Measurements from ENCODE around the gene TGM3.

TGM3 gene

DNA sequence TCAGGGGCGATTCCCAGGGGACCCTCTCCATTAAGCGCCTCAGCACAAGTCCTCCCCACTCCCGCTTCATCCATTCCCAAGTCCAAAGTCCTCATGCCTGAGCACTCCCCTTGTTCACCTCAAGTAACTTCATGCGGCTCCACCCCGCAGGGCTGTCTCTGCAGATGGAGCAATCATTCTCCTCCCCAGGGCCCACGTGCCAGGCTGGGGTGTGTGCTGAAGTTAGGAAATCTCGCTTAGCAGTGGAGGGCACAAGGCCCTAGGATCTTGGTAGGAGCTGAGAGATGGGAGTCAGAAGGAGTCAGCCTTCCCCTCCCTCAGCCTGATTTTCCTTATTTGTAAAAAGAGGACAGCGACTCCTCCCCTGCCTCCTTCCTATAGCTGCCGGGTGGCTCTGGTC lies 3.5 kb downstream of the TGM3 start:
- Histone ChIP-seq H3K4me3 (ENCODE audit: low read depth in 1 of 2, low read length in 2 of 2) (no peak overlapping the region), H3K36me3 (ENCODE audit: insufficient read depth, low read length) (no peaks in the 10 kb centered on the region), H3K27me3 (ENCODE audit: control insufficient read depth in 1 of 2, insufficient read depth in 2 of 2, low read length in 2 of 2) (no peaks in the 10 kb centered on the region), H3K4me1 (ENCODE audit: insufficient read depth, low read length) (no peaks in the 10 kb centered on the region), H3K9ac (ENCODE audit: low read length) (no peak overlapping the region), H3K9me3 (ENCODE audit: low read length) (no peaks in the 10 kb centered on the region), H3K27ac (ENCODE audit: low read depth, low read length) (no peak overlapping the region)

DNA sequence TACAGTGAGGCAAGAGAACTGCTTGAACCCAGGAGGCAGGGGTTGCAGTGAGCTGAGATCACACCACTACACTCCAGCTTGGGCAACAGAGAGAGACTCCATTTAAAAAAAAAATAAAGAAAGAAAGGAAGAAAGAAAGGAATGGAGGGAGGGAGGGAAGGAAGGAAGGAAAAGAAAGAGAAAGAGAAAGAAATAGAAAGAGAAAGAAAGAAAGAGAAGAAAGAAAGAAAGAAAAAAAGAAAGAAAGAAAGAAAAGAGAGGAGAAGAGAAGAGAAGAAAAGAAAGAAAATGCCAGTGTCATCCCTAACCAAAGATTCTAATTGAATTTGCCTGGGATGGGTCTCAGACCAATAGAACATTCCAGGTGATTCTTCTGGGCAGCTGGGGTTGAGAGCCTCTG lies 4.2 kb downstream of the TGM3 start:
- H3K4me1 ChIP-seq (ENCODE audit: insufficient read depth, low read length): no peaks in the 10 kb centered on the region
- no peaks in the 10 kb centered on the region for H3K36me3 ChIP-seq (ENCODE audit: insufficient read depth, low read length)
- no peak overlapping the region for H3K9ac ChIP-seq (ENCODE audit: low read length)
- no peak overlapping the region for H3K4me3 ChIP-seq (ENCODE audit: low read depth in 1 of 2, low read length in 2 of 2)
- no peaks in the 10 kb centered on the region for H3K9me3 ChIP-seq (ENCODE audit: low read length)
- no peak overlapping the region for H3K27ac ChIP-seq (ENCODE audit: low read depth, low read length)
- H3K27me3 ChIP-seq (ENCODE audit: control insufficient read depth in 1 of 2, insufficient read depth in 2 of 2, low read length in 2 of 2): no peaks in the 10 kb centered on the region

DNA sequence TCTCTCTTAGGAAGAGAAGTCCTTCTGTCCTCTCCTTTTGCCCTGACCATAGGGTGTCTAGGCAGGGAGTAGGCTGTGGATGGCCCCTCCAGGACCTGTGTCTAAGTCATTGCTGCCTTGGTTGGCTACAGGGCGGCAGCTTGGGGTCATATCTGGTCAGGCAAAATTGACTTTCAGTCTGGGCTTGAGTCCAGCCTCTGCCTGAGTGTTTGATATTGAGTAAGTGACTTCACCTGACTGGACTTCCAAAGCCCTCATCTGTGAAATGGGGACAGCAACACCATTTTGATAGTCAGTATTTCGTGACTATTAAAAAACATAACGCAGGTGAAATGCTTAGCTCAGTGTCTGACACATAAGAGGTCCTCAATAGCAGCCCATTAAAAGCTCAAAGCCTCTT lies 4.6 kb downstream of the TGM3 start:
- Histone ChIP-seq H3K27me3 (ENCODE audit: control insufficient read depth in 1 of 2, insufficient read depth in 2 of 2, low read length in 2 of 2) (no peaks in the 10 kb centered on the region), H3K36me3 (ENCODE audit: insufficient read depth, low read length) (no peaks in the 10 kb centered on the region), H3K4me3 (ENCODE audit: low read depth in 1 of 2, low read length in 2 of 2) (no peak overlapping the region), H3K9me3 (ENCODE audit: low read length) (no peaks in the 10 kb centered on the region), H3K27ac (ENCODE audit: low read depth, low read length) (no peak overlapping the region), H3K4me1 (ENCODE audit: insufficient read depth, low read length) (no peaks in the 10 kb centered on the region), H3K9ac (ENCODE audit: low read length) (no peak overlapping the region)

DNA sequence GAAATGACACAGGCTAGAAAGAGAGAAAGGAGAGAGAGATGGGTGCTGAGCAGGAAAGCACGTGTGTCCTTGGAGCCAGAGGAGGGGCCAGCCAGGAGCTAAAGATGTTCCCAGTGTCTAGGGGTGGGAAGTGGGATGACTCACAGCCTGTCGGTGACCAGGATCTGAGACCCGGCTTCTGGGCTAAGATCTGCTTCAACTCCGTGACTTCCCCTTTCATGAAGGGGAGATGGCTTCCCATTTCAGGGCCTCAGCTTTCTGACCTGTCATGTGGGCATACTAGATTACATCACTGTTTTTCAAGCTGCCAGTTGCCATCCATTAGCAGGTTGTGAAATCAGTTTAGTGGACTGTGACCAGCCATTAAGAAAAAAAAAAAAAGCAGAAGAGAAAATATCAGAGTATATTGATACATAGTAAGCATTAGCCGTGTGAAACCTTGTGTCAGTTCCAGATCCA lies 5.4 kb downstream of the TGM3 start:
- H3K9me3 ChIP-seq (ENCODE audit: low read length): no peaks in the 10 kb centered on the region

DNA sequence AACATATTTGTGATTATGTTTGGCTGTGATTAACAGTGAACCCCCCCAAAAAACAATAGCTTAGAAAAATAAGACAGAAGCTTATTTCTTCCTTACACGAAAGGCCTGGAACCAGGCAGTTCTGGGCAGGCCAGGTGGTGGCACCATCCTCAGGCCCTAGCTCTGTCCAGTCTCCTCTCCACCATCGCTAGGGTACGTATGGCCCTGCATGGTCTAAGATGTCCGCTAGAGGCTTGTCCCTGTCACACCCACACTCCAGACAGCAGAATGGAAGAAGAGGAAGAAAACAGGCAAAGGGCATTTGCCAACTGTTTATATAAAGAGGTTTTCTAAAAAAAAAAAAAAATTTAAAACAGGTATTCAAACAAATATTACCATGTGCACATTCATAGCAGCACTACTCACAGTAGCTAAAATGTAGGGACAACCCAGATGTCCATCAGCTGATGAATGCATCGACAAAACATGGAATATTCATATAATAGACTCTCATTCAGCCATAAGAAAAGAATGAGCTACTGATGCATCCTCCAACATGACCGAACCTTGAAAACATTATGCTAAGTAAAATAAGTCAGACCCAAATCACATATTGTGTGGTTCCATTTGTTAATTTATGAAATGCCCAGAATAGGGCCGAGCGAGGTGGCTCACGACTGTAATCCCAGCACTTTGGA lies 6.7 kb downstream of the TGM3 start:
- Histone ChIP-seq H3K27me3 (ENCODE audit: control insufficient read depth in 1 of 2, insufficient read depth in 2 of 2, low read length in 2 of 2) (no peaks in the 10 kb centered on the region), H3K4me1 (ENCODE audit: insufficient read depth, low read length) (no peaks in the 10 kb centered on the region), H3K4me3 (ENCODE audit: low read depth in 1 of 2, low read length in 2 of 2) (no peak overlapping the region), H3K9me3 (ENCODE audit: low read length) (no peaks in the 10 kb centered on the region), H3K27ac (ENCODE audit: low read depth, low read length) (no peak overlapping the region), H3K9ac (ENCODE audit: low read length) (no peak overlapping the region), H3K36me3 (ENCODE audit: insufficient read depth, low read length) (no peaks in the 10 kb centered on the region)

More for the DNA sequence above, 5.4 kb downstream of the TGM3 start:
- no peaks in the 10 kb centered on the region for H3K27me3 ChIP-seq (ENCODE audit: control insufficient read depth in 1 of 2, insufficient read depth in 2 of 2, low read length in 2 of 2)
- H3K4me3 ChIP-seq (ENCODE audit: low read depth in 1 of 2, low read length in 2 of 2): no peak overlapping the region
- H3K4me1 ChIP-seq (ENCODE audit: insufficient read depth, low read length): no peaks in the 10 kb centered on the region
- H3K36me3 ChIP-seq (ENCODE audit: insufficient read depth, low read length): no peaks in the 10 kb centered on the region
- H3K27ac ChIP-seq (ENCODE audit: low read depth, low read length): no peak overlapping the region
- H3K9ac ChIP-seq (ENCODE audit: low read length): no peak overlapping the region

DNA sequence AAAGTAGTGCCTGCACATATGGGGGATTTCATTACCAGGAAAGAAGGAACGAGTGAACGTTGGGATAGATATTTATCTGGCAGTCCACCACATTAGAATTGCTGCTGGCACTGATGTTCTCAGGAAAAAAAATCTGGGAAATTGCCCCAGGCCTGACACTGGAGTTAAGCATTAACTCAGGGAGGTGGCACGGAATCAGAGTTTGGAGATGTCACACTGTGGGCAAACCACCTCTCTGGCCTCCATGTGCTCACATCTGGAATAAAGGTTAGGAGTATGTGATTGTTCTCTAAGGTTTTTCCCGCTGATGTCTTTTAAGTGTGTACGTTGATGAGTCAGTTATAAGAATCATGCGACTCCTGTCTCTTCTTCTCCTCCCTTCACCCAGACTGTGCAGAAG lies 7.9 kb downstream of the TGM3 start:
- H3K4me3 ChIP-seq (ENCODE audit: low read depth in 1 of 2, low read length in 2 of 2): no peak overlapping the region
- H3K36me3 ChIP-seq (ENCODE audit: insufficient read depth, low read length): no peaks in the 10 kb centered on the region
- H3K27me3 ChIP-seq (ENCODE audit: control insufficient read depth in 1 of 2, insufficient read depth in 2 of 2, low read length in 2 of 2): no peaks in the 10 kb centered on the region
- no peaks in the 10 kb centered on the region for H3K4me1 ChIP-seq (ENCODE audit: insufficient read depth, low read length)
- no peak overlapping the region for H3K9ac ChIP-seq (ENCODE audit: low read length)
- no peak overlapping the region for H3K27ac ChIP-seq (ENCODE audit: low read depth, low read length)
- no peaks in the 10 kb centered on the region for H3K9me3 ChIP-seq (ENCODE audit: low read length)

DNA sequence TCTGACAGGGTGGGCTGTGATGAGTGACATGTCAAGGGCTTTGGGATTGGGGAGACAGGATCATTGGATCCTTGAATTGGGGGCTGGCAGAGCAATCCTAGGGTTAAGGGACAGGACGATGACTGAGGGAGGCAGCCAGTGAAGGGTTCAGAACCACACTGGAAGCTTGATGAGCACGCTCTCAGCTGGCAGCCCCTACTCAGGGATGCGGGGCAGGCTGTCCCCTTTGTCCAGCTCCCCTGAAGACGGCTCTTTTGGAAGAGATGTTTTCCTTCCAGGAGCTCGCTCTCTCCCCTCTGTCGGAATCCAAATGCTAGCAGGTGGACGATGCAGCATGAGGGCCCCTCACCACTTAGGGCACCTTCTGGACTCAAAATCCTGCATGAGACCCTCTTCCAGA lies 8.4 kb downstream of the TGM3 start:
- no peak overlapping the region for H3K4me3 ChIP-seq (ENCODE audit: low read depth in 1 of 2, low read length in 2 of 2)
- H3K4me1 ChIP-seq (ENCODE audit: insufficient read depth, low read length): no peaks in the 10 kb centered on the region
- no peaks in the 10 kb centered on the region for H3K9me3 ChIP-seq (ENCODE audit: low read length)
- H3K36me3 ChIP-seq (ENCODE audit: insufficient read depth, low read length): no peaks in the 10 kb centered on the region
- no peaks in the 10 kb centered on the region for H3K27me3 ChIP-seq (ENCODE audit: control insufficient read depth in 1 of 2, insufficient read depth in 2 of 2, low read length in 2 of 2)
- no peak overlapping the region for H3K27ac ChIP-seq (ENCODE audit: low read depth, low read length)
- no peak overlapping the region for H3K9ac ChIP-seq (ENCODE audit: low read length)

DNA sequence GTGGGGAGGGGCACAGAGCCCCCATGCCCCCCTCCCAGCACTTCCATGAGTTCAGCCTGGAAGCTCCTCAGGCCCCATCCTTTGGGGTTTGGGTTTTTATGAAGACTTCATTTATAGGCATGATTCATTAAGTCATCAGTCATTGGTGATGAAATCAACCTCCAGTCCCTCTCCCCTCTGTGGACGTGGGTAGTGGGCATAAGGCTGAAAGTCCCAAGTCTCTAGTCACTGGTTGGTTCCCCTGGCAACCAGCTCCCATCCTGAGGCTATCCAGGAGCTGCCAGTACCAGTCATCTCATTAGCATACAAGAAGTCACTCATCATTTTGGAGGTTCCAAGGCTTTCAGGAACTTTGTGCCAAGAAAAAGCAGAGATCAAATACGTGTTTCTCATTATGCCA lies 9.2 kb downstream of the TGM3 start:
- no peak overlapping the region for H3K9ac ChIP-seq (ENCODE audit: low read length)
- H3K27me3 ChIP-seq (ENCODE audit: control insufficient read depth in 1 of 2, insufficient read depth in 2 of 2, low read length in 2 of 2): no peaks in the 10 kb centered on the region
- no peak overlapping the region for H3K4me3 ChIP-seq (ENCODE audit: low read depth in 1 of 2, low read length in 2 of 2)
- no peaks in the 10 kb centered on the region for H3K9me3 ChIP-seq (ENCODE audit: low read length)
- no peaks in the 10 kb centered on the region for H3K36me3 ChIP-seq (ENCODE audit: insufficient read depth, low read length)
- no peak overlapping the region for H3K27ac ChIP-seq (ENCODE audit: low read depth, low read length)
- no peaks in the 10 kb centered on the region for H3K4me1 ChIP-seq (ENCODE audit: insufficient read depth, low read length)

DNA sequence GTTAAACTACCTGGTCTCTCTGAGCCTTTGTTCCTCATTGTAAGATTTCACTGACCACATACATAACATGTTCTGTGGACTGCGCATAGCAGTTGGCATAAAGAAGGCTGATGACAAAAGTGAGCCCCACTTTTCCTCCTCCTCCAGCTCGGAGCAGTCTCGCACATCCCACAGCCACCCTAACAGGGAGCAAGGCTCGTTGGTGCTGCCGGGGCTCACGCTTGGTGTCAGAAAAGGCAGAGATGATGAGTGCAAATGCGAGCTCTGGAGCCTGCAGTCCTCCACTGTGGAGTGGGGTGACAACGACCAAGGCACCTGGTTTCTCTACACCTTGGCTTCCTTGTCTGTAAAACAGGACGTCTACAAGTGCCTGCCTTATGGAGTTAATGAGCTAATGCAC lies 9.7 kb downstream of the TGM3 start:
- Histone ChIP-seq H3K9ac (ENCODE audit: low read length) (no peak overlapping the region), H3K4me1 (ENCODE audit: insufficient read depth, low read length) (no peaks in the 10 kb centered on the region), H3K36me3 (ENCODE audit: insufficient read depth, low read length) (no peaks in the 10 kb centered on the region), H3K27ac (ENCODE audit: low read depth, low read length) (no peak overlapping the region), H3K4me3 (ENCODE audit: low read depth in 1 of 2, low read length in 2 of 2) (no peak overlapping the region), H3K9me3 (ENCODE audit: low read length) (no peaks in the 10 kb centered on the region), H3K27me3 (ENCODE audit: control insufficient read depth in 1 of 2, insufficient read depth in 2 of 2, low read length in 2 of 2) (no peaks in the 10 kb centered on the region)

DNA sequence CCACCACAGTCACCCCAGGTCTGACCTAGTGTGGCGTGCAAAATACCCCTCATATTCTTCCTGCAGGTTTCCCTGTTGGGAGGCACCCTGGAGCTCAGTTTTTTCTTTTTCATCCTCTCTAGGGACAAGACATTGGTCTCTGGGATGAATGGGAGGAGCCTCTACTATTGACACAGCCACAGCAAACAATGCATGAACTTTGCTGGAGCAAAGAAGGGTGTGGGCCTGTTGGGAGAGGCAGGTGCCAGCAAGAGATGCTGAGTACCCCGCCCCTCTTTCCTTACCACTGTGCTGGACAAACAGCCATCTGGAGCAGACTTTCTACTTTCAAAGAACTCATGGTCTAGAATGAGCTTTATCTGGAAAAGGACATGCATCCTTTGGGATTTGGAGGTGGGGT lies 10.1 kb downstream of the TGM3 start:
- Histone ChIP-seq H3K4me3 (ENCODE audit: low read depth in 1 of 2, low read length in 2 of 2) (no peak overlapping the region), H3K27ac (ENCODE audit: low read depth, low read length) (no peak overlapping the region), H3K36me3 (ENCODE audit: insufficient read depth, low read length) (no peaks in the 10 kb centered on the region), H3K9me3 (ENCODE audit: low read length) (no peaks in the 10 kb centered on the region), H3K9ac (ENCODE audit: low read length) (no peak overlapping the region), H3K4me1 (ENCODE audit: insufficient read depth, low read length) (no peaks in the 10 kb centered on the region), H3K27me3 (ENCODE audit: control insufficient read depth in 1 of 2, insufficient read depth in 2 of 2, low read length in 2 of 2) (no peaks in the 10 kb centered on the region)

DNA sequence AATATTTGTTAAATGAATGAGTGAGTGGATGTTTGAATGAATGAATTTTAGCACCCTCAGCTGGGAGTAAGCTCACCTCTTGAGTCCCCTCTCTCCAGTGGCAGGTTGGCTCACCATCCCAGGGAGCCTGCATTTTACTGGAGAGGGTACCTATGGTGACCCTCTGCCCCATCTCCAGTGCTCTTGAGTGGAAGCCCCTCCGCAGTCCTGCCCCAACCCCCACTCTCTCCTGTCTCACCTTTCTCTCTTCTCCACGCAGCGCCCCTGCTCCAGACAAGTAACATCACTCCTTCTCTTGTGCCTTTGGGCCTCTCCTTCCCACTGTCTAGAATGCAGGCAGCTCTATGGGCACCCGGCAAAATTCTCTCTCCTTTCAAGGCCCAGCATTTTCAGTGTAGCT lies 11.3 kb downstream of the TGM3 start:
- Histone ChIP-seq H3K36me3 (ENCODE audit: insufficient read depth, low read length) (no peaks in the 10 kb centered on the region), H3K9me3 (ENCODE audit: low read length) (no peaks in the 10 kb centered on the region), H3K27ac (ENCODE audit: low read depth, low read length) (no peak overlapping the region), H3K27me3 (ENCODE audit: control insufficient read depth in 1 of 2, insufficient read depth in 2 of 2, low read length in 2 of 2) (no peaks in the 10 kb centered on the region), H3K9ac (ENCODE audit: low read length) (no peak overlapping the region), H3K4me1 (ENCODE audit: insufficient read depth, low read length) (no peaks in the 10 kb centered on the region), H3K4me3 (ENCODE audit: low read depth in 1 of 2, low read length in 2 of 2) (no peak overlapping the region)

DNA sequence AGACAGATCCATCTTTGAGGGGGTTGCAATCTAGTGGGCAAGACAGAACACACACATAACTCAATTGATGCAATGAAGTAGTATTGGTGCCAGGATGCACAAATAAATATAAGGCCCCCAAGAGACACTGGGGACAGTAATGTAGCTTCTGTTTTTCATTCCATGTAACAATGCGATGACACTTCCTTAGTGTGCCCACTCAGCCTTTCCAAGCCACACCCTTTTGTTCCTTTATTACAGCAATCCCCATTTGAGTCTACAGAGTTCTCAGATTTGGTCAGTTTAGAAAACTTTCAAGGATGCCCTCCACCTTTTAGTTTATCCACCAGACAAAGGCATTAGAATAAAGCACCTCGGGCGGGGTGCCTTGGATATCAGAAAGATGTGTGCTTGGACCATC lies 15.5 kb downstream of the TGM3 start:
- H3K9ac ChIP-seq (ENCODE audit: low read length): no peak overlapping the region
- H3K27me3 ChIP-seq (ENCODE audit: control insufficient read depth in 1 of 2, insufficient read depth in 2 of 2, low read length in 2 of 2): no peaks in the 10 kb centered on the region
- H3K27ac ChIP-seq (ENCODE audit: low read depth, low read length): no peak overlapping the region
- no peak overlapping the region for H3K4me3 ChIP-seq (ENCODE audit: low read depth in 1 of 2, low read length in 2 of 2)
- H3K4me1 ChIP-seq (ENCODE audit: insufficient read depth, low read length): no peaks in the 10 kb centered on the region
- no peaks in the 10 kb centered on the region for H3K36me3 ChIP-seq (ENCODE audit: insufficient read depth, low read length)
- H3K9me3 ChIP-seq (ENCODE audit: low read length): no peaks in the 10 kb centered on the region
